Chondrocyte (in vitro differentiated cells): ENCODE results near the gene AKAP13. TPM values are rescaled to one million over a fixed set of nuclear protein-coding genes. Genes with fewer than 3 reads are reported as not detected.
"Not testable (repeated sequence)": the region's sequence is repeated elsewhere in the genome, so short reads cannot be mapped to it uniquely, and the experiment has no call there.

Experiments used
- DNase-seq: peaks from one replicate; pipeline ENCODE4 v3.0.0; 2021; ENCODE audit warnings: mixed read lengths, low spot score
- H3K27ac Mint-ChIP-seq: one replicate; pipeline ENCODE4 v1.8.0; 2021; ENCODE audit warnings: mild to moderate bottlenecking, moderate library complexity, mixed read lengths; ENCODE audit not compliant: unreplicated experiment
- H3K27me3 Mint-ChIP-seq: 2 replicates; pipeline ENCODE4 v1.8.0; 2021; ENCODE audit warnings: low read depth, mixed read lengths
- H3K36me3 Mint-ChIP-seq: 2 replicates; pipeline ENCODE4 v1.8.0; 2021; ENCODE audit warnings: low read depth, mixed read lengths
- H3K4me1 Mint-ChIP-seq: 2 replicates; pipeline ENCODE4 v1.8.0; 2021; ENCODE audit warnings: low read depth, mild to moderate bottlenecking, mixed read lengths
- H3K4me3 Mint-ChIP-seq: one replicate; pipeline ENCODE4 v1.8.0; 2021; ENCODE audit warnings: mild to moderate bottlenecking, moderate library complexity, mixed read lengths; ENCODE audit not compliant: unreplicated experiment
- H3K9me3 Mint-ChIP-seq: 2 replicates; pipeline ENCODE4 v1.8.0; 2021; ENCODE audit warnings: low read depth, mixed read lengths
- CTCF ChIP-seq: fragments of 200-600 bp; sonication (generic); IDR thresholded peaks from 2 replicates; pipeline ENCODE4 v1.5.0; 2021; ENCODE audit warnings: antibody characterized with exemption, mild to moderate bottlenecking, moderate library complexity
- total RNA-seq: library from RNA; stranded (reverse); gene quantifications from 3 replicates; pipeline ENCODE4 v1.2.1, GENCODE V29; 2021

Gene AKAP13
- total RNA-seq, 1 donor from 2014 or later, result 80.6 TPM

- Mint-ChIP-seq H3K9me3 (no peaks in the 10 kb centered on the region), H3K27ac (no peak overlapping the region), H3K27me3 (no peaks in the 10 kb centered on the region), H3K4me1 (peaks cover 17% of the 10 kb centered on the region), H3K4me3 (no peak overlapping the region), H3K36me3 (no peaks in the 10 kb centered on the region)
- TF ChIP-seq CTCF, result no peak
- no peak for DNase-seq
Measured at GRCh38 chr15:85350395-85350794, 30.0 kb upstream of the AKAP13 start.

GRCh38 chr15:85351501-85351900 is 28.9 kb upstream of the AKAP13 start:
- H3K9me3 Mint-ChIP-seq, DNase-seq, H3K27me3 Mint-ChIP-seq, H3K27ac Mint-ChIP-seq, H3K4me3 Mint-ChIP-seq, H3K36me3 Mint-ChIP-seq: not testable (repeated sequence)
- H3K4me1 Mint-ChIP-seq, result peaks cover 21% of the 10 kb centered on the region

- no peak for DNase-seq
Measured at GRCh38 chr15:85351965-85352364, 28.4 kb upstream of the AKAP13 start.

GRCh38 chr15:85353516-85353915 is 26.9 kb upstream of the AKAP13 start:
- no peak for TF ChIP-seq CTCF
- no peak for DNase-seq
- Mint-ChIP-seq H3K9me3 (no peaks in the 10 kb centered on the region), H3K4me1 (peaks cover 35% of the 10 kb centered on the region), H3K27me3 (no peaks in the 10 kb centered on the region), H3K27ac (no peak overlapping the region), H3K4me3 (no peak overlapping the region), H3K36me3 (no peaks in the 10 kb centered on the region)

More at GRCh38 chr15:85351965-85352364, 28.4 kb upstream of the AKAP13 start:
- H3K4me1 Mint-ChIP-seq, result peaks cover 21% of the 10 kb centered on the region
- no peak overlapping the region for H3K4me3 Mint-ChIP-seq
- TF ChIP-seq CTCF, result no peak
- no peaks in the 10 kb centered on the region for H3K27me3 Mint-ChIP-seq
- no peaks in the 10 kb centered on the region for H3K36me3 Mint-ChIP-seq
- H3K27ac Mint-ChIP-seq, result no peak overlapping the region
- H3K9me3 Mint-ChIP-seq, result no peaks in the 10 kb centered on the region

GRCh38 chr15:85354461-85354860 is 25.9 kb upstream of the AKAP13 start:
- Mint-ChIP-seq H3K27me3 (no peaks in the 10 kb centered on the region), H3K4me3 (no peak overlapping the region), H3K9me3 (no peaks in the 10 kb centered on the region), H3K36me3 (no peaks in the 10 kb centered on the region), H3K27ac (peak overlapping the region; percentile 87), H3K4me1 (peaks cover 33% of the 10 kb centered on the region)
- no peak for TF ChIP-seq CTCF
- DNase-seq, result no peak

- TF ChIP-seq CTCF, result no peak
- Mint-ChIP-seq H3K4me1 (peaks cover 33% of the 10 kb centered on the region), H3K4me3 (no peak overlapping the region), H3K36me3 (no peaks in the 10 kb centered on the region), H3K27me3 (no peaks in the 10 kb centered on the region), H3K27ac (peak overlapping the region; percentile 87), H3K9me3 (no peaks in the 10 kb centered on the region)
- DNase-seq, result no peak
Measured at GRCh38 chr15:85354948-85355347, 25.5 kb upstream of the AKAP13 start.
